ENCODE data around the gene PTCH2. TPM values are rescaled to one million over a fixed set of nuclear protein-coding genes. Genes with fewer than 3 reads are reported as not detected.

Gene PTCH2
- total RNA-seq, 1 donor from 2014 or later, result 1.0 TPM

- no peak overlapping the region for H3K4me3 Mint-ChIP-seq
- no peak for DNase-seq
- peaks cover 47% of the 10 kb centered on the region for H3K4me1 Mint-ChIP-seq
- intact Hi-C loops (cut with micrococcal nuclease), result no loop called here
- no peaks in the 10 kb centered on the region for H3K9me3 Mint-ChIP-seq
- H3K27ac Mint-ChIP-seq, result no peak overlapping the region
- H3K27me3 Mint-ChIP-seq, result no peaks in the 10 kb centered on the region
- H3K36me3 Mint-ChIP-seq (ENCODE audit: low read depth), result peaks cover 73% of the 10 kb centered on the region
These were observed 62.4 kb downstream of the PTCH2 start for GRCh38 chr1:44780583-44781121.

GRCh38 chr1:44778705-44779576 is 64.1 kb downstream of the PTCH2 start:
- Mint-ChIP-seq H3K9me3 (no peaks in the 10 kb centered on the region), H3K27ac (peak overlapping the region; percentile 84), H3K4me1 (peaks cover 42% of the 10 kb centered on the region), H3K36me3 (ENCODE audit: low read depth) (peaks cover 73% of the 10 kb centered on the region), H3K4me3 (peak overlapping the region; percentile 89), H3K27me3 (no peaks in the 10 kb centered on the region)
- no peak for DNase-seq
- intact Hi-C loops (cut with micrococcal nuclease), result loop anchor here (5.0 kb wide), 1 partner anchor 33 kb away; no protein-coding TSS in a partner anchor

GRCh38 chr1:44777969-44778635 is 65.0 kb downstream of the PTCH2 start:
- Mint-ChIP-seq H3K4me1 (peaks cover 36% of the 10 kb centered on the region), H3K27me3 (no peaks in the 10 kb centered on the region), H3K27ac (peak overlapping the region; percentile 94), H3K9me3 (no peaks in the 10 kb centered on the region), H3K36me3 (ENCODE audit: low read depth) (peaks cover 67% of the 10 kb centered on the region), H3K4me3 (peak overlapping the region; percentile 89)
- intact Hi-C loops (cut with micrococcal nuclease), result loop anchor here (5.0 kb wide), 1 partner anchor 34 kb away; no protein-coding TSS in a partner anchor
- DNase-seq, result no peak

DNA sequence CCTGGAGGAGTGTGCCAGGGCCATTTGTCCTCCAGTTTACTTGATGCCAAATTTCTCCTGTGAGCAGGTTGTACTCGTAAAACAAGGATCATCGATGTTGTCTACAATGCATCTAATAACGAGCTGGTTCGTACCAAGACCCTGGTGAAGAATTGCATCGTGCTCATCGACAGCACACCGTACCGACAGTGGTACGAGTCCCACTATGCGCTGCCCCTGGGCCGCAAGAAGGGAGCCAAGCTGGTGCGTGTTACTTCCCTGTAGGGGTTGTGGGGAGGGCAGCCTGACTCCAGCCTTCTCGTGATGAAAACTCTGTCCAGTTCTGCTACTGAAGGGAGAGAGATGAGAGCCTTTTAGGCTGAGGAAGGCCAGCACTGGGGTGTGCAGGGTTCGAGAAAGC is 65.5 kb downstream of the PTCH2 start:
- H3K4me1 Mint-ChIP-seq, result peaks cover 36% of the 10 kb centered on the region
- peak overlapping the region; percentile 89 for H3K4me3 Mint-ChIP-seq
- H3K27ac Mint-ChIP-seq, result peak overlapping the region; percentile 94
- H3K36me3 Mint-ChIP-seq (ENCODE audit: low read depth), result peaks cover 64% of the 10 kb centered on the region
- H3K9me3 Mint-ChIP-seq, result no peaks in the 10 kb centered on the region
- no peak for DNase-seq
- no peaks in the 10 kb centered on the region for H3K27me3 Mint-ChIP-seq
- intact Hi-C loops (cut with micrococcal nuclease), result loop anchor here (5.0 kb wide), 1 partner anchor 35 kb away; no protein-coding TSS in a partner anchor

- Mint-ChIP-seq H3K36me3 (ENCODE audit: low read depth) (peaks cover 58% of the 10 kb centered on the region), H3K4me1 (peaks cover 36% of the 10 kb centered on the region), H3K9me3 (no peaks in the 10 kb centered on the region), H3K27me3 (no peaks in the 10 kb centered on the region), H3K27ac (peak overlapping the region; percentile 94), H3K4me3 (peak overlapping the region; percentile 89)
- intact Hi-C loops (cut with micrococcal nuclease), result loop anchor here (5.0 kb wide), 1 partner anchor 36 kb away; no protein-coding TSS in a partner anchor
- DNase-seq, result no peak
These were observed 66.4 kb downstream of the PTCH2 start for GRCh38 chr1:44776730-44777068.

GRCh38 chr1:44775930-44776729 is 66.9 kb downstream of the PTCH2 start:
- Mint-ChIP-seq H3K4me3 (peak overlapping the region; percentile 89), H3K36me3 (ENCODE audit: low read depth) (peaks cover 52% of the 10 kb centered on the region), H3K4me1 (peaks cover 35% of the 10 kb centered on the region), H3K27ac (peak overlapping the region; percentile 94), H3K27me3 (no peaks in the 10 kb centered on the region), H3K9me3 (no peaks in the 10 kb centered on the region)
- intact Hi-C loops (cut with micrococcal nuclease), result loop anchor here (1.0 to 5.0 kb wide), 4 partner anchors 10 to 45 kb away; partner anchors contain the start of genes KIF2C and RNU5D-1
- DNase-seq, result peak; percentile 73

GRCh38 chr1:44775078-44775929 is 67.7 kb downstream of the PTCH2 start, which contains the start of gene RPS8:
TSS of gene RPS8 (plus strand) at chr1:44775540. CDS start at chr1:44775597, 57 bp downstream.
- peak; percentile 97 for DNase-seq
- H3K9me3 Mint-ChIP-seq, result no peaks in the 10 kb centered on the region
- H3K4me1 Mint-ChIP-seq, result peaks cover 31% of the 10 kb centered on the region
- H3K36me3 Mint-ChIP-seq (ENCODE audit: low read depth), result peaks cover 44% of the 10 kb centered on the region
- H3K27ac Mint-ChIP-seq, result peak within 1 kb of the TSS; percentile 94
- H3K4me3 Mint-ChIP-seq, result peak within 1 kb of the TSS; percentile 89
- intact Hi-C loops (cut with micrococcal nuclease), result loop anchor here (1.0 to 5.0 kb wide), 4 partner anchors 11 to 44 kb away; partner anchors contain the start of genes KIF2C and RNU5D-1
- no peaks in the 10 kb centered on the region for H3K27me3 Mint-ChIP-seq

Other genes with a start within 250 kb of the PTCH2 start
- 4.5 and 5.1 TPM in 2 replicates for gene TMEM53, start 168.8 kb downstream of the PTCH2 start, total RNA-seq
- 133 and 137 TPM in 2 replicates for gene ARMH1, start 168.5 kb downstream of the PTCH2 start, total RNA-seq
- not detected in 2 replicates for gene RNU5D-1, start 112.1 kb downstream of the PTCH2 start, total RNA-seq
- gene KIF2C, start 103.4 kb downstream of the PTCH2 start, total RNA-seq, result 78.1 and 82.7 TPM in 2 replicates
- gene RPS8, start 67.7 kb downstream of the PTCH2 start, total RNA-seq, result 2,376 and 2,377 TPM in 2 replicates
- gene BEST4, start 55.1 kb downstream of the PTCH2 start, total RNA-seq, result 0.77 and 0.83 TPM in 2 replicates
- 190 and 205 TPM in 2 replicates for gene PLK3, start 42.9 kb downstream of the PTCH2 start, total RNA-seq
- gene DYNLT4, start 35.9 kb downstream of the PTCH2 start, total RNA-seq, result 0.28 TPM in 1 of 2 replicates, not detected in the other
- 22.2 and 22.7 TPM in 2 replicates for gene BTBD19, start 34.7 kb downstream of the PTCH2 start, total RNA-seq
- gene EIF2B3, start 143.3 kb upstream of the PTCH2 start, total RNA-seq, result 58.9 and 60.8 TPM in 2 replicates
- gene HECTD3, start 168.1 kb upstream of the PTCH2 start, total RNA-seq, result 19.6 and 20.3 TPM in 2 replicates
- 96.0 and 97.7 TPM in 2 replicates for gene UROD, start 169.0 kb upstream of the PTCH2 start, total RNA-seq

Measured in activated CD4-positive, alpha-beta T cell treated with anti-CD3 and anti-CD28 coated beads, Interleukin-2, amount 10 ng/mL, durations not matched to agents 24 days and 14 days (primary cell).